ENCODE data around the gene HOXA11. TPM values are rescaled to one million over a fixed set of nuclear protein-coding genes. Genes with fewer than 3 reads are reported as not detected.

Gene HOXA11
- total and polyA plus RNA-seq, 12 donors = 0.13 to 3.0 (median 1.2) TPM; not detected in 2

- WGBS, 4 donors = 15 to 27% (median 18%) methylated on average over 17 to 39 of the region's 39 CpGs
- no peak for TF ChIP-seq POLR2A (IDR thresholded peaks at IDR 0.05)
- no peak for TF ChIP-seq CTCF (IDR thresholded peaks at IDR 0.05)
- Histone ChIP-seq H3K4me1 (replicated peaks in 1 of 2) (peaks cover 19 to 21% of the 10 kb centered on the region in 2 donors), H3K27ac (no peak overlapping the region), H3K9me3 (replicated peaks in 1 of 3) (no peaks in the 10 kb centered on the region), H3K27me3 (peaks cover 97% of the 10 kb centered on the region), H3K4me3 (no peak overlapping the region), H3K36me3 (replicated peaks in 1 of 2) (no peaks in the 10 kb centered on the region)
- DNase-seq = peak in 5 of 7 donors; percentile 13 to 43 (median 14)
- intact Hi-C loops (cut with DNase I) = loop anchor here in 1 of 2 donors (10.0 kb wide), 1 partner anchor 1308 kb away; no protein-coding TSS in a partner anchor
Measured at GRCh38 chr7:27182861-27183681, 2.0 kb downstream of the HOXA11 start.

- H3K4me3 ChIP-seq = no peak overlapping the region
- H3K4me1 ChIP-seq (replicated peaks in 1 of 2) = peaks cover 19% of the 10 kb centered on the region in 2 donors
- peak in 5 of 7 donors; percentile 6 to 36 (median 13) for DNase-seq
- WGBS, 4 donors = 36 to 56% (median 47%) methylated on average over 4 of the region's 4 CpGs
- no peaks in the 10 kb centered on the region for H3K36me3 ChIP-seq (replicated peaks in 1 of 2)
- intact Hi-C loops (cut with DNase I) = loop anchor here in 1 of 2 donors (10.0 kb wide), 1 partner anchor 1308 kb away; no protein-coding TSS in a partner anchor
- no peak overlapping the region for H3K27ac ChIP-seq
- TF ChIP-seq CTCF (IDR thresholded peaks at IDR 0.05) (no peak), POLR2A (IDR thresholded peaks at IDR 0.05) (no peak)
- no peaks in the 10 kb centered on the region for H3K9me3 ChIP-seq (replicated peaks in 1 of 3)
- H3K27me3 ChIP-seq = peaks cover 94% of the 10 kb centered on the region
Measured at GRCh38 chr7:27182285-27182841, 2.7 kb downstream of the HOXA11 start.

GRCh38 chr7:27181795-27182275 is 3.2 kb downstream of the HOXA11 start:
- 69 to 86% (median 77%) methylated on average over 4 of the region's 4 CpGs for WGBS, 4 donors
- peaks cover 89% of the 10 kb centered on the region for H3K27me3 ChIP-seq
- H3K4me1 ChIP-seq (replicated peaks in 1 of 2) = peaks cover 19% of the 10 kb centered on the region in 2 donors
- H3K36me3 ChIP-seq (replicated peaks in 1 of 2) = no peaks in the 10 kb centered on the region
- peak in 3 of 7 donors; percentile 9 to 42 (median 13) for DNase-seq
- TF ChIP-seq POLR2A (IDR thresholded peaks at IDR 0.05) (no peak), CTCF (IDR thresholded peaks at IDR 0.05) (no peak)
- no peak overlapping the region for H3K27ac ChIP-seq
- H3K9me3 ChIP-seq (replicated peaks in 1 of 3) = no peaks in the 10 kb centered on the region
- H3K4me3 ChIP-seq = no peak overlapping the region
- intact Hi-C loops (cut with DNase I) = loop anchor here in 1 of 2 donors (10.0 kb wide), 1 partner anchor 1307 kb away; no protein-coding TSS in a partner anchor

All from adrenal gland (tissue), 12 donors.